C4-2B (cell line): ENCODE results near the gene EHBP1L1.

Experiments
- CTCF ChIP-seq: fragments of 450-650 bp; conservative IDR thresholded peaks from 2 replicates; pipeline ENCODE4 v1.5.1; 2017; ENCODE audit warnings: mild to moderate bottlenecking
- ZFX ChIP-seq: fragments of 450-650 bp; IDR thresholded peaks from 2 replicates; pipeline ENCODE4 v1.6.1; 2017

GRCh38 chr11:65546217-65546958 lies 29.5 kb upstream of the EHBP1L1 start:
- TF ChIP-seq CTCF (no peak), ZFX (no peak)
